Pancreas (tissue), 10 donors: ENCODE results near the gene SLC12A8. TPM values are rescaled to one million over a fixed set of nuclear protein-coding genes. Genes with fewer than 3 reads are reported as not detected.
A peak's percentile ranks its signal among the peaks of the same experiment; 100 is the strongest.

ENCODE experiments used
- ATAC-seq, 4 donors: fragments of 200-7000 bp; cut with Tn5 transposase; one replicate each; pipeline versions ENCODE4 v1.8.0 to v1.9.1; 2020; ENCODE audit warnings: mild to moderate bottlenecking in 4 of 4, moderate library complexity in 4 of 4
- DNase-seq, 6 donors: peaks; one replicate each; pipeline ENCODE4 v3.0.0-alpha.2; 2020
- FAIRE-seq: peaks from 2 replicates; lab custom pipeline; 2012; peaks lifted over from hg19 to GRCh38; lab: Jason Lieb, UNC
- H3K27ac ChIP-seq, 4 donors: fragments of 200-600 bp; sonication (generic); 1 replicate in 3 of 4; 2 replicates in 1 of 4; pipeline versions ENCODE4 v1.5.0 to v1.8.0; 2020
- H3K27me3 ChIP-seq, 4 donors: fragments of 200-600 bp; one replicate each; pipeline ENCODE4 v1.8.0; 2021
- H3K36me3 ChIP-seq, 3 donors: fragments of 200-600 bp; sonication (generic) in 1 of 3; one replicate each; pipeline versions ENCODE4 v1.5.0 to v1.8.0; 2020 to 2021
- H3K4me1 ChIP-seq, 3 donors: fragments of 200-600 bp; one replicate each; pipeline ENCODE4 v1.8.0; 2021
- H3K4me3 ChIP-seq, 4 donors: fragments of 200-600 bp; sonication (generic) in 2 of 4; one replicate each; pipeline versions ENCODE4 v1.5.0 to v1.8.0; 2020 to 2021
- H3K9me3 ChIP-seq, 4 donors: fragments of 200-600 bp; one replicate each; pipeline ENCODE4 v1.8.0; 2021
- CTCF ChIP-seq, 4 donors: fragments of 200-600 bp; sonication (generic) in 3 of 4; IDR thresholded peaks; one replicate each; pipeline versions ENCODE4 v1.5.0 to v1.8.0; 2021; ENCODE audit warnings: antibody characterized with exemption in 4 of 4
- WGBS, 2 donors: extraction: QIAGEN DNeasy Blood & Tissue Kit; methylation state at CpG; one replicate each; pipeline ENCODE4 v1.1.7; 2013; 5-methylcytosine and 5-hydroxymethylcytosine counted together
- intact Hi-C, 3 donors: fragments of 100-400 bp; cut with DNase I; formaldehyde crosslinking; loops; one replicate each; pipeline versions ENCODE4 v1.11.1 to v1.14.2; 2022
- polyA plus RNA-seq, 2 donors: library from polyadenylated mRNA; stranded (reverse); fragments of 200-250 nt; gene quantifications; one replicate each; pipeline ENCODE4 v1.2.3, GENCODE V29; 2013
- total RNA-seq, 6 donors: library from RNA; stranded (reverse); fragmentation: NEBNext Ultra II Directional in 4 of 6; extraction: Animal tissue kit (Norgen Biotek cat#: 25700) in 4 of 6; gene quantifications; one replicate each; pipeline versions ENCODE4 v1.2.1 to v1.2.4, GENCODE V29; 2021 to 2023
- donor health status: healthy with polysubstance abuse.
- donor health status: DM: no; HTN: no; CAD: no; lungs with moderate emphysema.
- donor health status: DM: no; HTN: no; CAD: no.
- donor health status: control.
- donor health status: control.
- donor health status: Bipolar disorder and iron deficiency.
- donor health status: DM: yes; HTN: yes; CAD: no.
- donor health status: DM: no; HTN: no; CAD: no.
- donor health status: DM: no; HTN: no; CAD: no.
- donor health status: DM: yes; HTN: yes; CAD: no.

Gene SLC12A8
- total and polyA plus RNA-seq, 8 donors, result 6.6 to 16.2 (median 12.5) TPM

DNA sequence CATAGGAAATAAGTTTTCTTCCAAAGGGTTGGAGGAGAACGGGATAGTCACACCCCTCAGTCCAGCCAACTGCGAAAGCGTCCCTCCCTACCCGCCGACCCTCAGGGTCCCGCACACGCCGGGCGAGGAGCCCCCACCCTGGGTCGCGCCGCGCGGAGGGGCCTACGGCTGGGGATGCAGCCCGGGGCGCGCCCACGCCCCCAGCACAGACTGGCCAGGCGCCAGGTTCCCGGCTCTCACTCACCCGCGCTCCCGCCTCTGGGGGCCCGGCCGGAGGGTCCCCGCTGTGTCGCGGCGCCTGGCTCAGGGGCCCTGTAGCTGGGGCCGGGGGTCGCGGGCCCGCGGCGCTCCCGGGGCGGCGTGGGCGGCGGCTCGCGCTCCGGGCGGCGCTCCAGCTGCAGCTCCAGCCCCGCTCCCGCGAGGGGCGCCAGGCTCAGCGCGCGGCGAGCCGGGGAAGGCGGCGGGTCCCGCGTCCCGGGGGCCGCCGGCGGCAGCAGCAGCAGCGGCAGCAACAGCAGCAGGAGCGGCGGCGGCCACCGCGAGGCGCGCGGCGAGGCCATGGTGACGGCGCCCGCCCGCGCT is 157.1 kb downstream of the SLC12A8 start:
- no peaks in the 10 kb centered on the region for H3K27me3 ChIP-seq
- 0 to 1% methylated on average over 45 to 78 of the region's 78 CpGs for WGBS, 2 donors
- peaks cover 0 to 12% (median 4%) of the 10 kb centered on the region in 3 donors for H3K4me1 ChIP-seq
- peak overlapping the region; percentile 51 to 76 (median 58) for H3K27ac ChIP-seq
- DNase-seq (peak in 4 of 6 donors; percentile 29 to 75 (median 68)), ATAC-seq (no peak), FAIRE-seq (no peak)
- TF ChIP-seq CTCF (IDR thresholded peaks at IDR 0.05), result no peak
- H3K36me3 ChIP-seq, result no peaks in the 10 kb centered on the region
- H3K9me3 ChIP-seq, result no peaks in the 10 kb centered on the region
- intact Hi-C loops, result no loop called here
- peak overlapping the region; percentile 38 to 67 (median 52) for H3K4me3 ChIP-seq

DNA sequence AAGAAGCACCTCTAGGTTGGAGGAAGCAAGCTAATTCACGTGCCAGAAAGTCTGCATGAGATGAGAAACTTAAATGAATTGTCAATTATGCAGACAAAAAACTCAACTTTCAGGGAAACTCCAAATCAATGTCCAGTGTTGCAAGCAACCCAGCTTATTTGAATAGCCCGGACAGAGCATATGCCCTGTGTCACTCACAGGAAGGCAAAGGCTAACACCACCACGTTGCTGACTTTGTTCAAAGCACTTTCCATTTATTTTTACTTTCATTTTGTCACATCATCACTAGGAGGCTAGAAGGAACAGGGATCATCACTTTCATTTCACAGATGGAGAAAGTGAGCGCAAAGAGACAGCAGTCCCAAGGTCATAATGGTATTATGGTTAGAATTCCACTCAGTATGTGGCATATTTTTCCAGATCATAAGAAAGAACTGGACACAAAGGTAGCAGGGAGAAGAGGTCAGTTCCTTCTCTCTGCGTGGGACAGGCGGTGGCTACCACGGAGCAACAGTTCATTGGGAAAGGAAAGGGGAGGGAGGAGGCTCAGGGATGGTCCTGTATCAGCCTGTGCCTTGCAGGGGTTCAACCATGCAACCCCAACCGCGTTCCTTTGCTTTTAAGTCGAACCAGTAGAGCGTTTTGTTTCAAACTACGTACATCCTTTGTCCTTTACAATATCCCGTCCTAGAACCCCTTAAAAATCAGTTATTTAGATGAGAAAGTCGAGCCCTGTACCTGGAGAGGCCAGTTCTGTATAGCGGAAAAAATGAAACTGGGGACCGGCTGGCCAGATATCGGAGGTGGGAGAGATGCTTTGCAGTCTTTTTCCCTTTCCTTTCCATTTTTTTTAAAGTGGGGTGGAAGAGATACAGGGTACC is 157.9 kb downstream of the SLC12A8 start:
- no peaks in the 10 kb centered on the region for H3K27me3 ChIP-seq
- H3K9me3 ChIP-seq, result no peaks in the 10 kb centered on the region
- intact Hi-C loops, result no loop called here
- peaks cover 0 to 12% (median 4%) of the 10 kb centered on the region in 3 donors for H3K4me1 ChIP-seq
- H3K4me3 ChIP-seq, result peak overlapping the region; percentile 38 to 67 (median 52)
- H3K27ac ChIP-seq, result peak overlapping the region; percentile 51 to 76 (median 58)
- no peaks in the 10 kb centered on the region for H3K36me3 ChIP-seq
- ATAC-seq (peak in 3 of 4 donors; percentile 19 to 48 (median 41)), FAIRE-seq (no peak), DNase-seq (no peak)
- TF ChIP-seq CTCF (IDR thresholded peaks at IDR 0.05), result no peak
- 13 to 15% methylated on average over 17 of the region's 17 CpGs for WGBS, 2 donors

GRCh38 chr3:125054062-125054448 is 158.5 kb downstream of the SLC12A8 start:
- TF ChIP-seq CTCF (IDR thresholded peaks at IDR 0.05), result no peak
- intact Hi-C loops, result no loop called here
- FAIRE-seq (no peak), DNase-seq (no peak), ATAC-seq (no peak)
- Histone ChIP-seq H3K4me1 (peaks cover 0 to 12% (median under 1%) of the 10 kb centered on the region in 3 donors), H3K9me3 (no peaks in the 10 kb centered on the region), H3K4me3 (peak overlapping the region in 2 of 4 donors; percentile 52 to 67), H3K36me3 (no peaks in the 10 kb centered on the region), H3K27ac (peak overlapping the region in 2 of 4 donors; percentile 19 to 76), H3K27me3 (no peaks in the 10 kb centered on the region)
- WGBS, 2 donors, result 71 to 75% methylated on average over 7 of the region's 7 CpGs

- intact Hi-C loops, result no loop called here
- no peaks in the 10 kb centered on the region for H3K36me3 ChIP-seq
- H3K4me3 ChIP-seq, result peak overlapping the region in 1 of 4 donors; percentile 52
- no peak overlapping the region for H3K27ac ChIP-seq
- no peak for TF ChIP-seq CTCF (IDR thresholded peaks at IDR 0.05)
- 82 to 90% methylated on average over 2 of the region's 2 CpGs for WGBS, 2 donors
- no peak for ATAC-seq
- no peak for DNase-seq
- no peaks in the 10 kb centered on the region for H3K9me3 ChIP-seq
- H3K27me3 ChIP-seq, result no peaks in the 10 kb centered on the region
- peaks cover 0 to 12% (median 0%) of the 10 kb centered on the region in 3 donors for H3K4me1 ChIP-seq
- no peak for FAIRE-seq
Measured at GRCh38 chr3:125053304-125053699, 159.2 kb downstream of the SLC12A8 start.
